NCI-H345 (cell line): ENCODE measurements around the gene B4GALT1.

ENCODE experiments used
- DNase-seq: peaks from one replicate; lab custom pipeline; 2025; lab: John Stamatoyannopoulos, UW

The B4GALT1 gene

GRCh38 chr9:33123407-33124031 lies 43.6 kb downstream of the B4GALT1 start:
- DNase-seq, result no peak

GRCh38 chr9:33120620-33121019 lies 46.5 kb downstream of the B4GALT1 start:
- no peak for DNase-seq

- no peak for DNase-seq
These were observed 49.3 kb downstream of the B4GALT1 start for GRCh38 chr9:33117796-33118195.

- DNase-seq, result no peak
These were observed 49.8 kb downstream of the B4GALT1 start for GRCh38 chr9:33117306-33117705.

- no peak for DNase-seq
These were observed 50.3 kb downstream of the B4GALT1 start for GRCh38 chr9:33116860-33117259.

- no peak for DNase-seq
These were observed 52.4 kb downstream of the B4GALT1 start for GRCh38 chr9:33114746-33115145.

- DNase-seq, result no peak
These were observed 53.2 kb downstream of the B4GALT1 start for GRCh38 chr9:33113799-33114547.

- DNase-seq, result no peak
These were observed 55.0 kb downstream of the B4GALT1 start for GRCh38 chr9:33112094-33112493.

- DNase-seq, result no peak
These were observed 55.5 kb downstream of the B4GALT1 start for GRCh38 chr9:33111631-33112030.

- no peak for DNase-seq
These were observed 56.5 kb downstream of the B4GALT1 start for GRCh38 chr9:33110686-33111085.

- DNase-seq, result no peak
These were observed 57.1 kb downstream of the B4GALT1 start for GRCh38 chr9:33109850-33110595.

GRCh38 chr9:33109097-33109496 lies 58.0 kb downstream of the B4GALT1 start:
- no peak for DNase-seq

GRCh38 chr9:33108472-33108871 lies 58.7 kb downstream of the B4GALT1 start:
- DNase-seq, result no peak

- no peak for DNase-seq
These were observed 59.4 kb downstream of the B4GALT1 start for GRCh38 chr9:33107762-33108161.

- DNase-seq, result no peak
These were observed 60.1 kb downstream of the B4GALT1 start for GRCh38 chr9:33106827-33107621.

- no peak for DNase-seq
These were observed 60.8 kb downstream of the B4GALT1 start for GRCh38 chr9:33106372-33106771.

GRCh38 chr9:33105959-33106358 lies 61.2 kb downstream of the B4GALT1 start:
- no peak for DNase-seq

GRCh38 chr9:33105504-33105903 lies 61.6 kb downstream of the B4GALT1 start:
- DNase-seq, result no peak

- DNase-seq, result no peak
These were observed 62.7 kb downstream of the B4GALT1 start for GRCh38 chr9:33104401-33104800.

GRCh38 chr9:33103501-33104281 lies 63.4 kb downstream of the B4GALT1 start:
- no peak for DNase-seq

- DNase-seq, result no peak
These were observed 64.5 kb downstream of the B4GALT1 start for GRCh38 chr9:33102551-33103210.
